ENCODE data around the gene TRNT1. TPM values are rescaled to one million over a fixed set of nuclear protein-coding genes. Genes with fewer than 3 reads are reported as not detected.

The TRNT1 gene
- total and polyA plus RNA-seq, 2 experiments from 2014 or later: 33.9 to 36.4 TPM

GRCh38 chr3:3145831-3146230 lies 19.1 kb downstream of the TRNT1 start:
- no peak for DNase-seq (ENCODE audit: low spot score)
- Histone ChIP-seq H3K36me3 (ENCODE audit: insufficient read depth) (peaks cover 67% of the 10 kb centered on the region), H4K20me1 (replicated peaks; ENCODE audit: insufficient read depth) (peaks cover 4% of the 10 kb centered on the region), H3K27ac (ENCODE audit: low read depth) (no peak overlapping the region), H3K4me2 (no peak overlapping the region), H3K79me2 (replicated peaks; ENCODE audit: insufficient read depth) (no peaks in the 10 kb centered on the region; the same call in 1 of the 2 replicates), H3K9me2 (ENCODE audit: insufficient read depth) (no peaks in the 10 kb centered on the region), H2AFZ (no peak overlapping the region), H3F3A (replicated peaks; ENCODE audit: low read depth) (no peaks in the 10 kb centered on the region), H3K4me1 (ENCODE audit: insufficient read depth) (no peaks in the 10 kb centered on the region), H3K27me3 (ENCODE audit: insufficient read depth) (no peaks in the 10 kb centered on the region), H3K4me3 (no peak overlapping the region)
- Mint-ChIP-seq H3K27me3 (ENCODE audit: insufficient read depth, low read depth, poor library complexity) (no peaks in the 10 kb centered on the region), H3K4me3 (no peak overlapping the region), H3K4me1 (no peaks in the 10 kb centered on the region), H3K36me3 (ENCODE audit: low read depth) (peaks cover 74% of the 10 kb centered on the region), H3K27ac (no peak overlapping the region), H3K9me3 (no peaks in the 10 kb centered on the region)
- TF ChIP-seq JUNB (IDR thresholded peaks at IDR 0.05; ENCODE audit: unreplicated experiment) (no peak), REST (IDR thresholded peaks at IDR 0.05; ENCODE audit: unreplicated experiment) (no peak), ETS1 (IDR thresholded peaks at IDR 0.05) (no peak), EZH2phosphoT487 (IDR thresholded peaks at IDR 0.05; ENCODE audit: unreplicated experiment) (no peak), ZNF462 (CRISPR knock-in tag; IDR thresholded peaks at IDR 0.05) (no peak), CREB1 (CRISPR knock-in tag; IDR thresholded peaks at IDR 0.05; ENCODE audit: low read depth) (no peak), ZNF331 (CRISPR knock-in tag; IDR thresholded peaks at IDR 0.05; ENCODE audit: low read depth) (no peak), CTCF (conservative IDR thresholded peaks at IDR 0.05; ENCODE audit: low read depth in 2 of 2) (no peak), ZNF114 (CRISPR knock-in tag; IDR thresholded peaks at IDR 0.05) (no peak), NANOG (IDR thresholded peaks at IDR 0.05; ENCODE audit: borderline replicate concordance) (no peak), POLR2AphosphoS5 (IDR thresholded peaks at IDR 0.05; ENCODE audit: low read depth) (no peak), STAT1 (IDR thresholded peaks at IDR 0.05; ENCODE audit: unreplicated experiment) (no peak)
- ATAC-seq: no peak
